ENCODE measurements around the gene ASTN1. TPM values are rescaled to one million over a fixed set of nuclear protein-coding genes. Genes with fewer than 3 reads are reported as not detected.

ASTN1 gene
- total and polyA plus RNA-seq, 9 of the 15 experiments (the other 6 are each of a cell fraction or from before 2014, with no cell fraction given): 0.05 to 0.22 (median 0.18) TPM

DNA sequence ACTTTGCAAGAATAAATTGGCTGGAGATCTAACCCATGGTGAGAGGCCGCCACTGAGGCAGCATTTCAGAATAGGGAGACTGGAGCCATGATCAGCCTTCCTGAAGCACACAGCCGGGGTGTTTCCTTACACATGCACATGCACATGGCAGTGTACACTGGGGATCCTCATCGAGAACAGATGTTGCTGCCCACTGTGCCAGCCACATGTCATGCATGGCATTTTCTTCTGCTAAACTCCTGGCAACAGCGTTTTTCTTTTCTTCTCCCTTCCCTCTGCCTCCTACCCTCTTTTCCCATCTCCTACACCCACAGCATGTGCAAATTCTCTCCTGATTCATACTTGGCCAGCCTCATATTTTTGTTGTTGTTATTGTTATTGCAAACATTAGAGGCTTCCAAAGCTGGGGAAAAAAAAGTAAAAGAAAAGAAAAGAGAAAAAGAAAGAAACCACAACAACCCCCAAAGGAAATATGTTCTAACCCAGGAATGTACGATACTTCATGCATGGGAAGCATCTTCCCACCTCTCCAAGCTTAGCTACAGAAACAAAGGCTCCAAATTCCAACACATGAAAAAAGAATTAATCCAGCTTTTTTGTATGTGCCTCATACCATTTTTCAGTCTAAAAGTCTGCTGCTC is 344.0 kb downstream of the ASTN1 start (continued):
- TF ChIP-seq, protein P1, sequence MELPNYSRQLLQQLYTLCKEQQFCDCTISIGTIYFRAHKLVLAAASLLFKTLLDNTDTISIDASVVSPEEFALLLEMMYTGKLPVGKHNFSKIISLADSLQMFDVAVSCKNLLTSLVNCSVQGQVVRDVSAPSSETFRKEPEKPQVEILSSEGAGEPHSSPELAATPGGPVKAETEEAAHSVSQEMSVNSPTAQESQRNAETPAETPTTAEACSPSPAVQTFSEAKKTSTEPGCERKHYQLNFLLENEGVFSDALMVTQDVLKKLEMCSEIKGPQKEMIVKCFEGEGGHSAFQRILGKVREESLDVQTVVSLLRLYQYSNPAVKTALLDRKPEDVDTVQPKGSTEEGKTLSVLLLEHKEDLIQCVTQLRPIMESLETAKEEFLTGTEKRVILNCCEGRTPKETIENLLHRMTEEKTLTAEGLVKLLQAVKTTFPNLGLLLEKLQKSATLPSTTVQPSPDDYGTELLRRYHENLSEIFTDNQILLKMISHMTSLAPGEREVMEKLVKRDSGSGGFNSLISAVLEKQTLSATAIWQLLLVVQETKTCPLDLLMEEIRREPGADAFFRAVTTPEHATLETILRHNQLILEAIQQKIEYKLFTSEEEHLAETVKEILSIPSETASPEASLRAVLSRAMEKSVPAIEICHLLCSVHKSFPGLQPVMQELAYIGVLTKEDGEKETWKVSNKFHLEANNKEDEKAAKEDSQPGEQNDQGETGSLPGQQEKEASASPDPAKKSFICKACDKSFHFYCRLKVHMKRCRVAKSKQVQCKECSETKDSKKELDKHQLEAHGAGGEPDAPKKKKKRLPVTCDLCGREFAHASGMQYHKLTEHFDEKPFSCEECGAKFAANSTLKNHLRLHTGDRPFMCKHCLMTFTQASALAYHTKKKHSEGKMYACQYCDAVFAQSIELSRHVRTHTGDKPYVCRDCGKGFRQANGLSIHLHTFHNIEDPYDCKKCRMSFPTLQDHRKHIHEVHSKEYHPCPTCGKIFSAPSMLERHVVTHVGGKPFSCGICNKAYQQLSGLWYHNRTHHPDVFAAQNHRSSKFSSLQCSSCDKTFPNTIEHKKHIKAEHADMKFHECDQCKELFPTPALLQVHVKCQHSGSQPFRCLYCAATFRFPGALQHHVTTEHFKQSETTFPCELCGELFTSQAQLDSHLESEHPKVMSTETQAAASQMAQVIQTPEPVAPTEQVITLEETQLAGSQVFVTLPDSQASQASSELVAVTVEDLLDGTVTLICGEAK (IDR thresholded peaks at IDR 0.05): no peak
- TF ChIP-seq, protein P1 (CRISPR knock-in tag; IDR thresholded peaks at IDR 0.05): no peak
- no peak for TF ChIP-seq ZNF561 (CRISPR knock-in tag; conservative IDR thresholded peaks at IDR 0.05)
- no peak for TF ChIP-seq RBFOX2 (IDR thresholded peaks at IDR 0.05; ENCODE audit: low read depth, low read length)

Data from K562 (cell line).